ENCODE measurements around the gene MGLL. TPM values are rescaled to one million over a fixed set of nuclear protein-coding genes. Genes with fewer than 3 reads are reported as not detected.

MGLL gene
- total and polyA plus RNA-seq, 2 donors (not counting 1 experiment from before 2014, with no cell fraction given): 1.7 to 6.9 TPM

DNA sequence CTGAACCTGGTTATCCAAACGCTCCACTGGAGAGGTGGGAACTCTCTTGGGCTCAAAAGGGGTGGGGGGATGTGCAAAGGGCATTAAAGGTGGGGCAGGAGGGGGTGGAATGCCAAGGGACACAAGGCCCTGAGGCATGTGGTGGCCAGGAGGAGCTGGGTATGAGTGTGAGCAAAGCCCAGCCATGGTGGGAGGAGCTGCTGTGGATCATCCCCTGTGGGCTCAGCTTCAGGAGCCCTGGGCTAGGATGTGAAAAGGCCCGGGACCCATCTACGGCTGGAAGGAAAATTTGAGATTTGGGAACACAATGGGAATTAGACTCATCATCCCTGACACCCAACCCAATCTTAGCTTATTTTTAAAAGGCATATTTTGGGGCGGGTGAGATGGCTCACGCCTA is 33.3 kb downstream of the MGLL start:
- no peaks in the 10 kb centered on the region for H3K27me3 ChIP-seq (replicated peaks in 1 of 4; ENCODE audit: control extremely low read depth in 1 of 4, control insufficient read depth in 3 of 4, insufficient read depth in 4 of 4, low read length in 3 of 4)
- intact Hi-C loops (cut with micrococcal nuclease): no loop called here
- H3K36me3 ChIP-seq (replicated peaks in 1 of 2; ENCODE audit: control extremely low read depth in 1 of 2, control insufficient read depth in 1 of 2, extremely low read depth in 1 of 2, insufficient read depth in 2 of 2, low read length in 1 of 2): no peaks in the 10 kb centered on the region
- TF ChIP-seq EZH2 (IDR thresholded peaks at IDR 0.05; ENCODE audit: borderline replicate concordance, insufficient read depth, low read depth, low read length, poor library complexity, severe bottlenecking) (no peak), CTCF (IDR thresholded peaks at IDR 0.05) (no peak)
- H3K27ac Mint-ChIP-seq: no peak overlapping the region
- H4K20me1 ChIP-seq (ENCODE audit: control insufficient read depth, insufficient read depth, low read length, poor library complexity, severe bottlenecking): no peaks in the 10 kb centered on the region
- no peak for ATAC-seq (ENCODE audit: low read depth)
- peaks cover 5% of the 10 kb centered on the region for H3K4me1 Mint-ChIP-seq
- no peaks in the 10 kb centered on the region for H3K9me3 ChIP-seq (ENCODE audit: control extremely low read depth in 1 of 3, control insufficient read depth in 2 of 3, insufficient read depth in 1 of 3, low read length in 2 of 3)
- no peak overlapping the region for H3K9ac ChIP-seq (ENCODE audit: low read length)
- H3K4me1 ChIP-seq (ENCODE audit: control insufficient read depth in 2 of 2, insufficient read depth in 2 of 2, low read length in 2 of 2): peaks cover 0 to 4% of the 10 kb centered on the region in 2 donors
- no peak overlapping the region for H2AFZ ChIP-seq (ENCODE audit: insufficient read depth, low read depth, low read length, poor library complexity, severe bottlenecking)
- CTCF ChIA-PET: no interaction called here
- H3K27me3 Mint-ChIP-seq: no peaks in the 10 kb centered on the region
- DNase-seq: no peak
- no peaks in the 10 kb centered on the region for H3K9me3 Mint-ChIP-seq (ENCODE audit: insufficient read depth)
- 100% methylated on average over 1 of the region's 5 CpGs for WGBS (ENCODE audit: insufficient coverage)
- POLR2A ChIA-PET: no interaction called here
- no peaks in the 10 kb centered on the region for H3K79me2 ChIP-seq (ENCODE audit: control insufficient read depth, insufficient read depth, low read length)
- H3K4me3 ChIP-seq (ENCODE audit: control extremely low read depth in 1 of 5, extremely low read depth in 1 of 5, insufficient read depth in 1 of 5, low read depth in 2 of 5, low read length in 4 of 5): no peak overlapping the region
- no peak overlapping the region for H3K4me3 Mint-ChIP-seq
- no peak overlapping the region for H3K27ac ChIP-seq (ENCODE audit: low read length in 2 of 2)
- H3K4me2 ChIP-seq (replicated peaks; ENCODE audit: low read depth, low read length, poor library complexity, severe bottlenecking): no peak overlapping the region

- ATAC-seq (ENCODE audit: low read depth) (no peak), DNase-seq (no peak)
- H2AFZ ChIP-seq (ENCODE audit: insufficient read depth, low read depth, low read length, poor library complexity, severe bottlenecking): no peak overlapping the region
- 98% methylated on average over 6 of the region's 9 CpGs for WGBS (ENCODE audit: insufficient coverage)
- no peak overlapping the region for H3K9ac ChIP-seq (ENCODE audit: low read length)
- peaks cover 0 to 4% of the 10 kb centered on the region in 2 donors for H3K4me1 ChIP-seq (ENCODE audit: control insufficient read depth in 2 of 2, insufficient read depth in 2 of 2, low read length in 2 of 2)
- TF ChIP-seq CTCF (IDR thresholded peaks at IDR 0.05): no peak
- TF ChIP-seq EZH2 (IDR thresholded peaks at IDR 0.05; ENCODE audit: borderline replicate concordance, insufficient read depth, low read depth, low read length, poor library complexity, severe bottlenecking): no peak
- H3K27ac ChIP-seq (ENCODE audit: low read length in 2 of 2): no peak overlapping the region
- intact Hi-C loops (cut with micrococcal nuclease): no loop called here
- no peaks in the 10 kb centered on the region for H3K9me3 Mint-ChIP-seq (ENCODE audit: insufficient read depth)
- POLR2A ChIA-PET: no interaction called here
- no peaks in the 10 kb centered on the region for H3K36me3 ChIP-seq (replicated peaks in 1 of 2; ENCODE audit: control extremely low read depth in 1 of 2, control insufficient read depth in 1 of 2, extremely low read depth in 1 of 2, insufficient read depth in 2 of 2, low read length in 1 of 2)
- no peaks in the 10 kb centered on the region for H4K20me1 ChIP-seq (ENCODE audit: control insufficient read depth, insufficient read depth, low read length, poor library complexity, severe bottlenecking)
- peaks cover 5% of the 10 kb centered on the region for H3K4me1 Mint-ChIP-seq
- H3K4me3 Mint-ChIP-seq: no peak overlapping the region
- no peaks in the 10 kb centered on the region for H3K9me3 ChIP-seq (ENCODE audit: control extremely low read depth in 1 of 3, control insufficient read depth in 2 of 3, insufficient read depth in 1 of 3, low read length in 2 of 3)
- H3K4me2 ChIP-seq (replicated peaks; ENCODE audit: low read depth, low read length, poor library complexity, severe bottlenecking): no peak overlapping the region
- H3K4me3 ChIP-seq (ENCODE audit: control extremely low read depth in 1 of 5, extremely low read depth in 1 of 5, insufficient read depth in 1 of 5, low read depth in 2 of 5, low read length in 4 of 5): no peak overlapping the region
- H3K27ac Mint-ChIP-seq: no peak overlapping the region
- no peaks in the 10 kb centered on the region for H3K79me2 ChIP-seq (ENCODE audit: control insufficient read depth, insufficient read depth, low read length)
- CTCF ChIA-PET: no interaction called here
- H3K27me3 Mint-ChIP-seq: no peaks in the 10 kb centered on the region
- no peaks in the 10 kb centered on the region for H3K27me3 ChIP-seq (replicated peaks in 1 of 4; ENCODE audit: control extremely low read depth in 1 of 4, control insufficient read depth in 3 of 4, insufficient read depth in 4 of 4, low read length in 3 of 4)
Observed at GRCh38 chr3:127788451-127788909, 33.8 kb downstream of the MGLL start.
